HG03457 (cell line): ENCODE measurements around the gene DST.

Source experiments
- ATAC-seq: cut with Tn5 transposase; IDR thresholded peaks from one replicate; pipeline ENCODE4 v1.9.1; 2021; ENCODE audit warnings: moderate number of reproducible peaks; ENCODE audit not compliant: unreplicated experiment

DST gene

DNA sequence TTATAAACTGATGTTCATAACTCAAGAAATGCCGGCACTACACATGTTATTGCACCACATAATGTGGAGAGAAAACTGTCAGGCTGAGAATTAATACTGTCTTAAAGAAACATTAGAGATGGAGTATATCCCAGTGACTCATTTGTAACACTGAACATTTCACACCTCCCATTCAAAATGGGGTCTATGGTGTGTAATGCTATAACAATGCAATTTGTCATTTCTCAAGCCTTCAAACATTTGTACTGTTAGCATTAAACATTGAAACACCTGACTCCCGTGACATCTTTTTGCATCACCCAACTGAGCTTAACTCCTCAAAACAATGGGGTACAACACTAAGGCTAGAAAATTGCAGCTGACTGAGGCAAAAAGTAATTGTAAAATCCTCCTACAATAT, 151.7 kb downstream of the DST start:
- ATAC-seq, result no peak

DNA sequence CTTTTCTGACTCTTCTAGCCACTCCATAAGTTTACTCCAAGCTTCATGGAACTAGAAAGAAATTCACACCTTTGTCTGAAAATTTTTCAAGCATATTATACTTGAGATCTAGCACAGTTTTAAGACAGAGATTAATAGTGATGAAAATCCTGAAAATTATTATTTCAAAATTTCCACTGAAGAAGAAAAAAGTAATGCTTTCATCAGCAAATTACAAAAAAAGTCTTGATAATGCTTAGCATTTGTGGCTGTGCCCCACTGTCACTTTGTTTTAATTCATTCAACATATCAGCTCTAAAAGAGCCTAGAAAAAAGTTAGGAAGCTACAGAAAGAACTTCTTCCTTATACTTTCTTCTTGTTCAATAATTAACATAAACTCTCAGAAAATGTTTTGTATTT, 153.1 kb downstream of the DST start:
- ATAC-seq, result no peak

DNA sequence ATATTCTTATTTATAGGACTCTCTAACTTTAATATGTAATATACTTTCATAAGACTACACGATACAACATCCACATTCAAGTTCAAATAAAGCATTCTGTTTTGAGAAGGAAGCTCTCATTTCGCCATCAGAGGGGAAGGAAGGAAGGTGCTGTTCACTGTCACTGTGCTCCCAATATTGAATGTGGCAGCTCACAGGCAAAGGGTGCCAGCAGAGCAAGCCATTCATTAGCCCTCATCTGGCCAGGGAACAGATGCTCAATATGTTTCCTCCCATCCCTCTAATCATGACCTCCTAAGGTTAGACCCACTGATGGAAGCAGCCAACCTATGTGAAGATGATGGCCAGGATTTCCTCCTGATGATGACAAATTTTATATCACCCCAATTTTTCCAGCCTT, 154.4 kb downstream of the DST start:
- no peak for ATAC-seq

DNA sequence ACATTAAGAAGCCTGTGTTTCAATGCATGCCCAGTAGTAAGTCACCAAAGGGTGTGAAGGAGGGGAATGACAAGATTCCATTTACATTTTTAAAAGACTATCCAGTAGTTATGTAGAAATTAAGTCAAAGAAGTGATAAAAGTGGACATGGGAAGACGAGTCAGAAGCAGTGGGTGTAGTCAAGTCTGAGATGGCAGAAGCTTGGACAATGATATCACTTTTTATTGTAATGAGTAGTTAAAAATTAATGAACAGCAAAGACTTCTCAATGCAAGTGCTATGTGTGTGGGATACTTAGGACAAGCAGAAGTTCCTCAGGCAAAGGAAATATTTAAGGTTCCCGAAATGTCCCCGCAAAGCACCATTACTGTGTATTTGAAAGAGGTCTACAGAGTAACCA, 156.0 kb downstream of the DST start:
- ATAC-seq, result no peak

DNA sequence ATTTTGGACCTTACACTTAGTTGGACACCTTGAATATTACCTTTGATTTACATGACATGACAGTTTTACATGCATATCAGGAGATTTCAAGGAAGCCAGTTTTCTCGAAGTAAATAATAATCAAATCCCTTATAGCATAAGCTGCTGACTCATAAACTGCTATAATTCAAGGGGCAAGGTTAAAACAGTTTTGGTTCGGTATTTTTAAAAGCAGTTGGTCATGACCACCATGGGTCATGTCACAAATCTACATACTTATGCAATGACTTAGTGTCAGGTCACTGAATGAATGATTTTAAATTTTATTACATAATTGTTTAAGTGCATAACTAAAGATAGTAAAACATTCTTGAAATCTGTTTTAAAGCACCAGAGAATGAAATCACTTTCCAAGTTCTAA, 158.0 kb downstream of the DST start:
- ATAC-seq, result no peak

DNA sequence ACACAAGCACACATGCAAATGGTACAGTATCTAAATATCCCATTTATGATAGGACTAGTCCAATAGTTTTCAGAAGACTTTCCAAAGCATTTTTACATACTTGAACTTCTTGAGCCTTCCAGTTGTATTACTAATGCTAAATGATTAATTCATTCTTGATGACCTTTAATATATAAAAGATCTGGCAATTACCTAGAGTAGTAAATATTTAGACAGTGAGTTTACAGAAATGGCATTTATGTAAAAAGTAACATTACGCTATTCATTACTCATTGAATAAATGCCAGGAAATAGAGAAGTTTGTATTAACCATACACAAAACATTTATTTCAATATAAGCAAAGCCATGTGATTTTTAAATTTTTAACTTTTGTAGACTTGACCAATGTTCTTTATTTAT, 158.8 kb downstream of the DST start:
- no peak for ATAC-seq

DNA sequence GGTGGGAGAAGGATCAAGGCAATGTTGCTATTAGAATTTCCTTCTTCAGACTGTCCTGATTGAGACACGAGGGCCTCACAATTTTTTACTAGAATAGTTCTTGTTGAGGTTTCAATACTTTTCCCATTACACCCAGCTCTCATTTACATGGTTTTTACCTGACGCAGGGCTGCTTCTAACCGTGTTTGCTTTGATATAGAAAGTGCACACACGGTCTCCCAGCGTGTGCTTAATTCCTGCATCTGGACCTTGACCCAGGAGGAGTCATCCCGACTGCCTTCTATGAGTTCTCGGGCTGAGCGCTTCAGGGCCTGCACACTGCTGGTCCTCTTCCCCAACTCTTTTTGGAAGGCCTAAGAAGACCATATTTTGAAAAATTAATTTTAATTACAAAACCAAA, 160.2 kb downstream of the DST start:
- ATAC-seq, result no peak

DNA sequence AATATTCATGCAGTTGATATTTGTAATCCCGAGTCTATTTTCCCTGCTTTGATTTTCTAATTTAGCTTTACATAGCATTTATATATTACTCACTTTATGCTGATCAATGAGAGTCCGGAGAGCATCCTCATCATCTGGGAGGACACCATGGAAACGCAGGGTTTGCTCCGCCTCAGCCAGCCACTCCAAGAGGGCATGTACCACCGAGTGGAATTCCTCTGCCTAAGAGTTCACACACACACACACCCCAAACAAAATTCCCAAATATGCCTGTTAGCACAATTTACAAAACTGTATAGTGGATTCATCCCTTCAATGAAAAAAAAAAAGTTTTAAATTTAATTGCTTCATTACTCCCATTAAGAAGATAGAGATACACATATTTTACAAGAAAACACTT, 160.7 kb downstream of the DST start:
- no peak for ATAC-seq

DNA sequence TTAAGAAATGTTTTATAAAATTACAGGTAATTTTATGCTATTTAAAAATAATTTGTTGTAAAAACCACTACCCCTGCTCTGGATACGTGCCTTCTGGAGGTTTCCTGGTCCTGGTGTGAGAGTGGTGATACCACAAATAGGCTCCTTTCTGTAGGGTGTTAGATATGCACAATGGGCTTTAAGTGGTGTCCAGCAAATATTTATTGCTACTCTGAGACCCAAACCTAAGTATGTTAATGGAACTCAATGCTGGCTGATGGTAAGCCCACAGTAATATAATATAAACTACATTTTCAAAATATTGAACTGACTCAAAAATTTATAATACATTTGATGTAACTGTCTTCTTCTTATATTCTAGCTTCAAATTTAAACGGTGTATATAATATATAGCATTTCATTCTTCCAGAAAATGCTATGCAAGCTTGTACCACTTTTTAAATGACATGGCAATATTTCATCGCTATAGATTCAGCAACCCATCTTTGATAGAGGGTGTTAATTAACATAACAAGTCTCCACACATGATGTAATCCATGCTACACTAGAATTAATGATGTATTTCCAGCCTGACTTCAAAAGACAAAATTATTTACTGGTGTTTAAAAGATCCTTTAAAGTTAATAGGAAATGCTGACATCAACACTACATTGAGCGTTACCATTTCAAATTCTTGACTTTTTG, 161.9 kb downstream of the DST start:
- no peak for ATAC-seq

DNA sequence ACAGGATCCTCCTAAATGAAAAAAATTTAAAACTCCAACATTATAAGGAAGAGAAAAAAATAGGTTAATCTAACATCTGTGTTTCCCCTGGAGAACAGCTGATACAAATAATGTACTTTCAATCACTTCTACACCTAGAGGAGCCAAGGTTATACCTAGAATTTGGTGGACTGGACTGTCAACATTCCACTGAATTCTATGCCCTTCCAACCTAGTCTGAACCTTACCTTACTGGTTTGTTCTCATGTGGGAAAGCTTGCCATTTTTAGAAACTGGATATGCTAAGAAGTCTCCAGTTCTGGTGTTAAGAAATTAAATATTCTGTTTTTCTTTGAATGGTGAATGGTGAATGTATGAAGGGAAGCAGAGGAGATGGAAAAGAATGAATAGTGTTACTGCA, 162.4 kb downstream of the DST start:
- ATAC-seq, result no peak

DNA sequence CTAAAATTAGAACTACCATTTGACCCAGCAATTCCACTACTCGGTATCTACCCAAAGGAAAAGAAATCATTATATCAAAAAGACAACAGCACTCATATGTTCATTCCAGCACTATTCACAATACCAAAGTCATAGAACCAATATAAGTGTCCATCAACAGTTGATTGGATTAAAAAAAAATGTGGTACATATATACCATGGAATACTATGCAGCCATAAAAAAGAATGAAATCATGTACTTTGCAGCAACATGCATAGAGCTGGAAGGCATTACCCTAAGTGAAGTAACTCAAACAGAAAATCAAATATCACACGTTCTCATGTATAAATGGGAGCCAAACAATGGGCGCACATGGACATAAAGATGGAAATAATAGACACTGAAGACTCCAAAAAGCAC, 163.3 kb downstream of the DST start:
- no peak for ATAC-seq

DNA sequence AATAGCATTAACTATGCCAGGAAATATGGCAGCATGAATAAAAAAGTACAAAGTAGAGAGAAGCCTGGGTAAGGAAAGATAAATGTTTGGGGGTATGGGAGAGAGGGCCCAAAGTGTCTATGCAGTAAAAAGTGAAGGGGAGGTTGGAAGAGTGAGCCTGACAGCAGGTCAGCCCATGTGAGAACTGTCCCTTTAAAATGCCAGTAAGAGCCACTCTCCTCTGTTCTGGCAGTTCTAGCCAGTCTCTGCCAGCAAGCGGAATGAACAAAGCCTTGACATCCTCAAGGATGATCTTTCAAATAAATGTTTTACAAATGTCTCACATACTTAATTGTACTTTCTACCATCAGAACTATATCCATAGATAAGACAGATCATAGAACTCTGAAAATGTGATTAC, 164.5 kb downstream of the DST start:
- ATAC-seq, result no peak

DNA sequence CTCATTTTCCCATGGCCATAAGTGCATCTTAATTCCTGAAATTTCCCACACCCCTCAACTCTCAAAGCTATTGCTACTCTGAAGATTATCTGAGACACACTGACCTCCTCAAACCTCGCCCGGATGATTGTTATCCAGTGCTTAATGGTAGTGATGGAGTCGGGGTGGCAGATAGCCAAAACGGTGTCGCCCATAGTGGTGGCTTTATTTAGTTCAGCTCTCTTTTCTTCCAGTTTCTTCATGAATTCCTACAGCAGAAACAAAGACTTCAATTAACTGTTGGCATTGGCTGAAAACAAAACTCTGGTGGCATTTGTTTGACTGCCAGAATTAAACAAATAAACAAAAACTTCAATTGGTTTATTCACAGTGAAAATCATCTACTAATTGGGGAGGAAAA, 165.4 kb downstream of the DST start:
- ATAC-seq, result no peak

DNA sequence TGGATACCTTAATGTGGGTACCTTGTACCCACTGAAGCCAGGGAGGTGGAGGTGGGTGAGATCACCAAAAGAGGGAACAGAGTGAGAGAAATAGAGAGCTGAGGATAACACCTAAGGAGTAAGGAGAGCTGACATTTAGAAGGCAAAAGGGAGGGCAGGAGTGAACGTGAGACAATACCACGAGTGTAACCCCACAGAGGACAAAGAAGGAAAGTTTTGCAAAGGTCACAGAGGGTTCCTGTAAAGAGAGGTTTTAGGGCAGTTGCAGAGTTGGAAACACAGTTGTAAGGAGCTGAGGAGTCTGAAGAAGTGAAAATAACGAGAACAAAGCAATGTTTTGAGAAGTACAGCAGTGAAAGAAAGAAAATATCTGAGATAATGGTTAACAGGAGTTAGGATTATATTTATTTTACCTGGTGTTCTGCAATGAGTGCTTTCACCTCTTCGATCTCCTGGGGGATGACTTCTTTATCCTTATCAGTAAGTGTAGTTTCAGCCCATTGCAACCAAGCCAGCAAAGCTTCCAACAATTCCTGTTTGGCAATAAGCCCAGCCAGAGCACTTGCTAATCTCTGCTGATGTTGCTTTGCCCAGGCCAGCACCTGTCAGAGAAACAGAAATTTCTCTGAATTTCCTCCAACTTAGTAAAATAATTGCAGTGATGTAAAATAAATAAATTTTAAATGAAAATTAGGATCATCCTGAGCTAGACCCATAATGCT, 166.8 kb downstream of the DST start:
- ATAC-seq, result no peak

DNA sequence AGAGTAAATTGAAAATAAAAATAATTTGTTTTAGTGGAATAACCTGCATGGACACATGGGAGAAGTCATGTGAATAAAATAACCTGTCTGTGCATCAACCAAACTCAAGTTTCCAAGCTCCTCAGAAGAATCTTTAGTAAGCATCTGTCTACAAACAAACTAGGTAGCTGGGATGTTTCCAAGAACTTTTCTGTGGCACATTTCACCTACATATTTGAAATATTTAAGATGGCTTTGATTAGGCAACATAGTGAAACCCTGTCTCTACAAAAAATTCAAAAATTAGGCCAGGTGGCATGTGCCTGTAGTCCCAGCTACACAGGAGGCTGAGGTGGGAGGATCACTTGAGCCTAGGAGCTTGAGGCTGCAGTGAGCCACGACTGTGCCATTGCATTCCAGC, 168.2 kb downstream of the DST start:
- no peak for ATAC-seq

DNA sequence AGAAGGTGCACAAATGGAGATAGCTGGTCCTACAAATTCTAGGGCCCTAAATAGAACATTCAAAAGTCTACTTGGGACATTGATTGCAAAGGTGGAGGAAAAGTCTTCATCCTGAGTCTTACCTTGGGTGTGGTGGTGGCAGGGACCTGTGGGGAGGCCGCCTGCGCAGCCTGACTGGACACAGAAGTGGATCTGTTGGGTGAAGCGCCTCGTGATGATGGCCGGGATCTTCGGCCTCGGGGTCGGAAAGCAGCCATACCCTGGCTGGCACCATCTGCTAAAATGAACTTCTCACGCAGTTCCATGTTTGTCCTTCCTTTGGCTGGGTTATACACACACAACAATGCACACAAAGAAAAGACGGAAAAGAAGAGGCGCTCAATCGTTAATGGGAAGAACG, 179.2 kb downstream of the DST start:
- ATAC-seq, result no peak

DNA sequence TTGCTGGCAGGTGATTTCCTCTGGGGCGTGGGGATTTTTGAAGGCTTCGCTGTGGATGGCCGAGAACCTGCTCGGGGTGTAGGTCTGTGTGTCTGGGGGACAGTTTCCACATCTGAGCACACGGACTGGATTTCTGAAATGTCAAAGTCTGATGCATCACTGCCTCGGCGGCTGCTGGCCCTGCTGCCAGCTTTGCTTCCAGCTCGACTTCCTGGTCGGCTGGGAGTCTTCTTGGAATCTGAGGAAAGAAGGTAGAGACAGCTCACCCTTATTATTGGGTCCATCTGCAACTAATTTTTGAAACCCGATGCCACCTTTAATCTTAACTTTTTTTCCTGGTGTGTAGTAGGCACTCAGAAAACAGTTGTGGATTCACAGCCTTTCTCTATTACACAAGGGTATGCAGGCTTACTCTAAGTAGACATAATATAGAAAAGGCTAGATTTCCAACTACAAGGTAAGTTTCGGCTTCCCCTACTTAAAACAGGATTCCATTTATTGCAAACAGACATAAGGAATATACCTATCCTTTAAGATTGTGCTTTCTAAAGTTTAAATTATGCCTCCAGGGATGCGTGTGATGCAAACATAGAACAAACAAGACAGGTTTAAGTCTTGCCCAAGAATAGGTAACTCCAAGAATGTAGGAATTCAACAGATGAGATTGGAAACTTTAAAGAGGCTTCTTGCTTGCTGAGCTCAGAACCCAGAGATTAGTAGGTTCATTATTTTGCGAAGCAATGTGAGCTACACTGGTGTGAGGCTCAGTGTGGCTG, 183.5 kb downstream of the DST start:
- ATAC-seq, result no peak

DNA sequence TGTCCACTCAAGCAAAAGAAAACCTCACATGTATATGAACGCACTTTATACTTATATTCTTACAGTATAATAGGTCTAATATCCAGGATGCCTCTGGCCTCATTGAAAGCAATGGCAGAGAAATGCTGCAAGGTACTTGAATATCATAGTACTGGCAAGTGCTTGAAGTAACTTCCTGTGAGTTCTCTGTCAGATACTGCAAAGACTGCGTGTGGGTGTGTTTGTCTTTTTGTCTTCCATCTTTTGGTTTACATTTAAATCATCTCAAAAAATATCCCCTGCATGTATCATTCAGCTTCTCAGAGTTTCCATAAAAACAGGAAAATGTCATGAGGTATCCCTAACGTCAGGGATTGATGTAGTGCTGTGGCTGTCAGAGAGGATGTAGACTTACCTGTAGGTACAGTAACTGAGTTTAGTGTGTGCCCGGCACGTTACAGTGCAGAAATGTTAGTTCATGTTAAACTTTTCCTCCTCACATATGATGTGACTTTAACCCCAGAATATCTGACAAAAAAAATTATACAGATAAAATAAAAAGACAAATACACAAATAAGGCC, 184.3 kb downstream of the DST start:
- ATAC-seq, result no peak

DNA sequence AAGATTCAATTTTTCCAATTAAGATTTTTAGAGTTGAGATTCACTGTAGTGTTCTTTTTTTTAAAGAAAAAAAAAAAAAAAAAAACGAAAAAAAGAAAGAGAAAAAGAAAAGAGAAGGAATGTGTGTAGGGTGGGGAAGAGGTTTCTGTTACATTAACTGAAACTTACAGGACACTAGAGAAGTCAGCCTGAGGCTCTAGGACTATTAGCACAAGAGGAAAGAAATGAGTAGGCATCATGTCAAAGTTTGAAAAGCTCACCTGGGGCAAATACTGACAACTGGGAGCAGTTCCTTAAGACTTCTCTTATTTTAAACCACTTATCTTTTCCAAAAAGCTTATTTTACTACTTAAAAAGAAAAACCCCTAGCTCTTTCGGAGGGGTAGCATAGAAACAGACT, 185.9 kb downstream of the DST start:
- ATAC-seq, result no peak

DNA sequence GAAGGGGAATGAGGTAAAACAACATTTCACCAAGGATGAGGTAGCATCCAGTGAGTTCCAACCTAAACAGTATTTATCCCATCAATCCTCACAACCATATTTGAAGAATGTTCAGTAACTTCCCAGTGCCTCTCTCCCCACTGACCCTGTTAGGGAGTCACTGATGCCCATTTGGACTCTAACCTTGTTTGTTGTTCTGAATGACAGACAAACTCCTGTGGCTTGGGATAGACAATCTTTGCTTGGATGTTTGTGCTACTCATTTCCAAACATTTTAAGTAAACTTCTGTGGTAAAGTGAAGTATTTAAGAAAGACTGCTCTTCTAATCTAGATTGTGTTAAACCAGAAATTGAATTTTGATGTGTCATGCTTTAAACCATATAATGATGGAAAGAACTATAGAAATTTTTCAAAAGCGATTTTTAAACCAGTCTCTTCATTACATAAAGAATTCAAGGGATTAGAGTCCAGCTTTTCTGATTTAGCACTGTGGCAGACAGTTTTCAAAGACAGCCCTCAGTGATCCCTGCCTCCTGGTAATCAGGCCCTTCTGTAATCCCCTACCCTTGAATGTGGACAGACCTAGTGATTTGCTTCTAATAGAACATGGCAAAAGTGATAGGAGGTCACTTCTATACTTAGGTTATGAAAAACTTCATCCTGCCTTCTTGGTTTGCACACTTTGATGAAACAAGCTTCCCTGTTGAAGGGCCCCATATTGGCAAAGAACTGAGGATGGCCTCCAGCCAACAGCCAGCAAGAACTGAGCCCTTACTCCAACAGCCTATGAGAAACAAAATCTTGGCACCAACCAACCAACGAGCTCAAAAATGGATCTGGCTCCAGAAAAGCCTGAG, 191.6 kb downstream of the DST start:
- ATAC-seq, result no peak

DNA sequence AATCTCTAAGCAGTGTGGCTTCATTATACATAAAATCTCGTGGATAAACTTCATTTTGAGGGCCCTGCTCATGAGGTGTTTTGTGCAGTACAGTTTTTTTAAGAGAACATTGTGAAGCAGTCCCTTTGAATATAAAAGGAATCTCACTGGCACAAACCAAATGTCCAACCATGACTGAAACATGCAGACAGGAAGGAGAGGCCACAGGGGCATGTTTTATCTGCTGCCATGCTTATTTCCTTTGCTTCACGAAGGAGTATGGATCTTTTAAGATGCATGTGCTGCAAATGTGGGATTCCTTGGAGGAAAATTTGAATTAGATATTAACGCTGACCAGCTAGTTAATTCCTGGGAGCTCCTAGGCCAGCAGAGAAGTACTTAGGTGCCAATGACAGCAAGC, 192.3 kb downstream of the DST start:
- no peak for ATAC-seq
